NCI-H128 (cell line): ENCODE results near the gene ZNF593OS.

Source experiments
- DNase-seq: peaks from one replicate; lab custom pipeline; 2025; ENCODE audit not compliant: unreplicated experiment; lab: John Stamatoyannopoulos, UW

Gene ZNF593OS

DNA sequence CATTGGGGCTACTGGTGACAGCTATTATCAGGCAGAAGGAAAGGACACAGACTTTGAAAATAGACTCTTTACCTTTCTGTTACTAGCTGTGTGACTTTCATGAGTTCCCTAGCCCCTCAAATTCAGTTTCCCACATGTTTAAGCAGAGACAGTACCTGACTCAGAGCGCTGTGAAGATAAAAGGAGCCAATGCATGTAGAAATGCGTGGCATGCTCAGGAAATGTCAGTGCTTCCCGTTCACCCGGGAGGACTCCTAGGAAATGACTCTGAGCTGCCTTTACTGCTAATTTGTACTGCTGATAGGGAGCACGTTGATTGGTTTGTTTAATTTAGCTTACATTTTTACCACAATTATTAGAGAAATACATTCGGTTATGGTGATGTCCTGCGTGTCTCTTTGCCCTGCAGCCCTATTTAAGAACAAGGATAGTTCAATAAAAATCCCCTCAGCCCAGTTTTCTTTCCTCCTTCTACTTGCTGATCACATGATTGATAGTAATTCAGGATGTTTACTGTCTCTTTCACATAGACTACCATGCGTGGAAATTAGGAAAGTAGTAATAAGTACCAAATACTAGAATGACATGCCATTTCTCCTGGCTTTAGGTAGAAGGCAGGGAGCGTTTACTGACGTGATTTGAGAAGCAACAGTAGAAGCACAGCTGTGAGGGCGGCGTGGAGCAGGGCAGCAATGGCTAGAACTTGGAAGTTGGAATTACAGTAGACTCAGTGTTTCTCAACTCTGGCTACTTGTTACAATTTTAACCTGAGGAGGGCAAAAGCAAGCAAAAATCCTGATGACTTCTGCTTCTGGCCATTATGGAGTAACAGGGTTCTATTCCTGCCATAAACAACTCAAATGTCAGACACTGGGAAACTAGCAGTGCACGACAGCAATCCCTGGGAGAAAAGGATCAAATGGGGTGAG lies 44.1 kb downstream of the ZNF593OS start:
- no peak for DNase-seq

DNA sequence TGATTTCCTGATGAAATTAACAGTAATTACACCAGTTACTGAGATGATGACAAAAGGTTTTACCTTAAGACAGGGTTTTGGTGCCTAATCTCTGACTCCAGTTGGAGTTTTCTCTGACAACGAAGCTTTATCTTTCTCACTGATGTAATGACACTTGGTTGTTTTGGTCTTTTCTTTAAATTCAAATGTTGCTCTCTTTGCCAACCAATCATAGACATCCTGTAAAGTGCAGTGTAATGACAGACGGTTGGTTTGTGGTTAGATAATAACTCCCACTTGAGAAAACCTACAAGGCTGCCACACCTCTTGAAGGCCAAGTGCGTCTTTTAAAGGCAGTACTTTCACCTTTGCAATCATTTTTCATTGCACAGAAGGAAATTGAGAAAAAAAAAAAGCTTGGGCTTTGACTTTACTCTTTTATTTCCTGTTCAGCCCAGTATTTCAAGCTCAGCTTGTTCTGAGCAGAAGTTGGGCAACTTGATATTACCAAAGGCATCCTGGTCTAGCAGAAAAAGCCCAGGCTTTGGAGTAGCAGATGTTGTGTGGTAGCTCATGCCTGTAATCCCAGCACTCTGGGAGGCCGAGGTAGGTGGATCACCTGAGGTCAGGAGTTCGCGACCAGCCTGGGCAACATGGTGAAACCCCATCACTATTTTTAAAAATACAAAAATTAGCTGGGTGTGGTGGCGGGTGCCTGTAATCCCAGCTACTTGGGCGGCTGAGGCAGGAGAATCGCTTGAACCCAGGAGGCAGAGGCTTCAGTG lies 45.1 kb downstream of the ZNF593OS start:
- peak; percentile 66 for DNase-seq

DNA sequence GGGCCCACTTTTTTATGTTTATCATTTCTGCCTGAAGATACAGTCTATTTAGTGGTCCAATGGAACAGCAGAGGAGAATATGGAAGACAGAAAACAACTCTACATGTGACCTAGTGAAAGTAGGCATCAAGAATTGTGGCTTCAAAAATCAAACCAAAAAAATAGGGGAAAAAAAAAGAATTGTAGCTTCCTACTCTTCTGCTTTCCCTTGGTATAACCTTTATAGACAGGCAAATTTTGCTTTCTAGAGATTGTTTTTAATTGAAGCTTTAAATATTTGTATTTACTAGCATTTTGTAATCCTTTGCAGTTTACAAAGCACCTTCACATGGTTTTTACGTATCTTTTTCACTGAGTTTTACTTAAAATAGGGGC lies 45.7 kb downstream of the ZNF593OS start:
- no peak for DNase-seq

DNA sequence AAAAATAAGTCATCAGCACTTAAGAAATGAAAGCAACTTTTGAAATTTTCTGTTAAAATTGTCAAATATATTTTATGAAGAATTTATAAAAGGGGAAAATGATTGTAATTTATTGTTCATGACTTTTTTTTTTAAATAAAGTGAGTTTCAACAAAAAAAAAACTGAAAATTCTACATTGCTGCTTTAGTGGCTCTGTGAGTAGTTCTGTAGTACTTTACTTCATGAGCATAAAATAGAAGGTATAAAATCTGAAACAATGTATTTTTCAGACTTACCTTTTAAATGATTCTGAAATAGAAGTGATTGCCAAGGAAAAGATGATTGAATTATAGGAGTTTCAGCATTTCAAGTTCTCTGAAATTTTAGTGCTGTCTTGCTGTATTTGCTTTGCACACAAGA lies 46.2 kb downstream of the ZNF593OS start:
- DNase-seq, result no peak

DNA sequence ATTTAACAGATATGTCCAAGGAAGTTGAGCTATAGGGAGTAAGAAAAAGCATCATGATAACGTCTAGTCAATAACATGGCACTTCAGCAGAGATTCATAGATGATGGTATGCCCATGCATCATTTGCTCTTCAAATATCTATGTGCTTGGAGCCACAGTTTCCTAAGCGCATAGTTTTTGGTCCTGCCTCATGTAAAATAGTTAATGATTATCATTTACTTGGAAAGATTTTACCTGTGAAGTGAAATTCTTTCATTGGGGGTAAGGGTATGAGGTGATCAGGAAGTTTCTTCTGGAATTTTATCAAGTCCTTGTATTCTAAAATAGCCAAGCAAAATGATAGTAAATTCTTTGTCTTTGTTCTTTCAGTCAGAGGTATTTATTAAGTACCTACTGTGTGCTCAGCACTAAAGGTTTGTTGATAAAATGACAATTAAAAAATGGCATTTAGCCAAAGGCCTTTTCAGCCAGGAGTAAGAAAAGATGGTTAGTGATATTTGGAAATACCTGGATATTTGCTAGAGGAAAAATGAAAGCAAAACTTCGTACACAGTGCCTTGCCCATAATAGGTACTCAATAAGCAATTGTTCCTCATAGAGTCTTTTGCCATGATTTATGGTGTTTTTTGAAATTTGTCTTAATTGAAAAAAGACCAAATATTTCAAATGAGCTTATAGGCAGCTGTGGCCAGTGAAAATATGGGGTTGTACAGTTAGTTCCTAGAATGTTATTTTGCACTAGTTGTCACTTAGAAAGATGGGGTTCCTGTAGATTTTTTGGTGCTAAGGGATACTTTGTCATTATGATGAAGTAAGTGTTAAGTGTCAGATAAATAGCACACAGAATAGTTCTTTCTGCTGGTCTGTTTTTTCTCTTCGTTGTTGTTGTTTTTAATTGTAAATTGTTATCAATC lies 47.0 kb downstream of the ZNF593OS start:
- no peak for DNase-seq

- DNase-seq, result no peak
Measured at GRCh38 chr1:26122988-26123973, 48.4 kb downstream of the ZNF593OS start.

GRCh38 chr1:26121854-26122773 lies 49.5 kb downstream of the ZNF593OS start:
- no peak for DNase-seq

DNA sequence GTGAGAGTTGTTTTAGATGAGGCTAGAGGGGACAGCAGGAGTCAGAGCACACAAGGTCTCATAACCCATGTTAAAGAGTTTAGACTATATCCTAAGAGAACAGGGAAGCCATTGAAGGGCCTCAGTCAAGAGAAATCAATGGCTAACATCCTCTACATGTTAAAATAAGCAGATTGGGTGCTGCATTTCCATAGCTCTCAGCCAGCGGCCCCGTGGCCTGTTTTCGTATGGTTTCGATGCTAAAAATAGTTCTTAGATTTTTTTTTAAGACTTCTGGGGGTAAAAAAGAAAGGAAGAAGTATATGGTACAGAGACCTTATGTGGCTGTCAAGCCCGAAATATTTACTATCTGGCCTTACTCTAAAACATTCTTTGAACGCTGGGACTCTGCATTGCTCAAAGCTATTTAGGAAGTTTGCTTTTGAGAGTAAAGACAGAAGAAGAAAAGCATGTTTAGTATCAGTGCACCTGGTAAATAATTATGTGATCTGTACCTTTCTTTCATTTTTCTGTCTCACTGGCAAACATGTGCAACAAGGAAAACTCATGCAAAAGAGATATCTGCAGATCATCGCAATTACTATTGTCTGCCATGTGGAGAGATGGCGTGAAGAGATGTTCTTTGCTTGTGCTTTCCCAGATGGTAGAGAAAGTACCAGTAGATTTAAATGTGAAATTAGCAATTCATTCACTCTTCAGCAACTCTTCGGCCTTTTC lies 51.6 kb downstream of the ZNF593OS start:
- DNase-seq, result no peak
